GM12878 (cell line): ENCODE results near the gene GOLGA6D. TPM values are rescaled to one million over a fixed set of nuclear protein-coding genes. Genes with fewer than 3 reads are reported as not detected.

Experiments
- ATAC-seq: fragments of 200-7000 bp; cut with Tn5 transposase; 3 replicates; pipeline ENCODE4 v1.9.1; 2020; ENCODE audit warnings: mild to moderate bottlenecking, moderate library complexity
- BruUV-seq: library from RNA; stranded (reverse); fragments of 400-500 nt; replicated peaks from 2 replicates; lab custom pipeline; 2021; lab: Mats Ljungman, UMichigan
- CTCF ChIA-PET: fragments of 300-600 bp; sonication (Branson Sonifier 250); formaldehyde crosslinking; extraction: SDS; loops from one replicate; lab custom pipeline; 2021; ENCODE audit warnings: inconsistent platforms; lab: Yijun Ruan, JAX
- POLR2A ChIA-PET: fragments of 350-600 bp; formaldehyde crosslinking; extraction: SDS; loops from one replicate; lab custom pipeline; 2021; ENCODE audit warnings: inconsistent platforms; lab: Charles Lee
- RAD21 ChIA-PET: fragments of 300-600 bp; sonication (Branson Sonifier 250); formaldehyde crosslinking; loops from one replicate; lab custom pipeline; 2023; ENCODE audit warnings: antibody characterized with exemption; ENCODE audit not compliant: unreplicated experiment; lab: Charles Lee
- SMC1A ChIA-PET: fragments of 300-600 bp; sonication (Branson Sonifier 250); formaldehyde crosslinking; loops from one replicate; lab custom pipeline; 2023; ENCODE audit not compliant: unreplicated experiment, uncharacterized antibody; lab: Charles Lee
- DNase-seq: peaks from one replicate; pipeline ENCODE4 v3.0.0-alpha.2; 2011; ENCODE audit warnings: low read depth, low spot score
- FAIRE-seq: peaks from 3 replicates; lab custom pipeline; 2011; peaks lifted over from hg19 to GRCh38; lab: Jason Lieb, UNC
- H2AFZ ChIP-seq: 2 replicates; pipeline ENCODE4 v1.6.0; 2011; ENCODE audit warnings: low read depth, low read length, control low read depth; ENCODE audit not compliant: control insufficient read depth
- H3K27ac ChIP-seq: 2 replicates; pipeline ENCODE4 v1.5.1; 2011; ENCODE audit warnings: control low read depth; ENCODE audit not compliant: control insufficient read depth, insufficient read depth
- H3K27me3 ChIP-seq, 2 experiments: replicated peaks in 1 of 2; 2 replicates each; pipeline versions ENCODE4 v1.6.0 to v1.6.1; 2011; ENCODE audit warnings: low read length in 1 of 2; ENCODE audit not compliant: control insufficient read depth in 2 of 2, insufficient read depth in 2 of 2
- H3K36me3 ChIP-seq, 2 experiments: 2 replicates each; pipeline ENCODE4 v1.5.1; 2011; ENCODE audit warnings: low read length in 1 of 2; ENCODE audit not compliant: control insufficient read depth in 2 of 2, insufficient read depth in 2 of 2
- H3K4me1 ChIP-seq: 2 replicates; pipeline ENCODE4 v1.6.1; 2011; ENCODE audit warnings: mild to moderate bottlenecking, low read length, moderate library complexity, mixed read lengths; ENCODE audit not compliant: control insufficient read depth, insufficient read depth
- H3K4me2 ChIP-seq: 2 replicates; pipeline ENCODE4 v1.6.0; 2011; ENCODE audit warnings: control low read depth; ENCODE audit not compliant: control insufficient read depth, insufficient read depth
- H3K4me3 ChIP-seq: fragments of 200-600 bp; sonication (generic); 2 replicates; pipeline ENCODE4 v1.5.1; 2016
- H3K79me2 ChIP-seq: 2 replicates; pipeline ENCODE4 v1.6.0; 2011; ENCODE audit warnings: low read length; ENCODE audit not compliant: control insufficient read depth, insufficient read depth
- H3K9ac ChIP-seq: 2 replicates; pipeline ENCODE4 v1.8.0; 2011; ENCODE audit warnings: low read length, control low read depth, mixed read lengths; ENCODE audit not compliant: control insufficient read depth, insufficient read depth
- H3K9me3 ChIP-seq: replicated peaks from 3 replicates; pipeline ENCODE4 v1.5.1; 2011; ENCODE audit warnings: mild to moderate bottlenecking, low read length; ENCODE audit not compliant: control insufficient read depth, insufficient read depth
- H4K20me1 ChIP-seq: 2 replicates; pipeline ENCODE4 v1.6.0; 2011; ENCODE audit not compliant: control insufficient read depth, insufficient read depth
- LARP7 ChIP-seq: fragments of 450-650 bp; IDR thresholded peaks from 2 replicates; pipeline ENCODE4 v1.6.1; 2017; ENCODE audit warnings: mild to moderate bottlenecking
- POLR2AphosphoS5 ChIP-seq: IDR thresholded peaks from 2 replicates; pipeline ENCODE4 v1.6.1; 2011; ENCODE audit warnings: mild to moderate bottlenecking, low read length, inconsistent platforms
- RCOR1 ChIP-seq: conservative IDR thresholded peaks from 2 replicates; pipeline ENCODE4 v1.6.1; 2012; ENCODE audit warnings: low read depth, low read length, improper control_type of control experiment
- SIX5 ChIP-seq: IDR thresholded peaks from 2 replicates; pipeline ENCODE4 v1.6.1; 2011; ENCODE audit warnings: mild to moderate bottlenecking, low read depth, low read length, moderate library complexity; ENCODE audit not compliant: severe bottlenecking
- TCF3 ChIP-seq: IDR thresholded peaks from 2 replicates; pipeline ENCODE4 v1.6.1; 2012; ENCODE audit warnings: low read depth, mild to moderate bottlenecking, low read length, borderline replicate concordance; ENCODE audit not compliant: insufficient read depth
- ZBED1 ChIP-seq: IDR thresholded peaks from 2 replicates; pipeline ENCODE4 v1.6.1; 2016; ENCODE audit warnings: borderline replicate concordance
- WGBS: methylation state at CpG from one replicate; pipeline ENCODE4 v1.1.6; 2016; ENCODE audit warnings: low lambda C conversion rate; ENCODE audit not compliant: insufficient replicate concordance, insufficient coverage; ENCODE audit errors: missing lambda C conversion rate; 5-methylcytosine and 5-hydroxymethylcytosine counted together
- in situ Hi-C: fragments of 300-500 bp; cut with MboI; formaldehyde crosslinking; loops from 9 replicates; pipeline ENCODE4 v1.14.3; 2018; ENCODE audit warnings: mixed read lengths
- intact Hi-C: fragments of 100-400 bp; cut with micrococcal nuclease; formaldehyde crosslinking; loops from one replicate; pipeline ENCODE4 v1.14.2; 2022; ENCODE audit not compliant: unreplicated experiment
- polyA plus RNA-seq, 11 experiments: library from polyadenylated mRNA; depleted of rRNA in 4 of 11; unstranded in 6 of 11; stranded (reverse) in 5 of 11; fragments of >200 nt; fragmentation: Nextera tagmentation in 4 of 11; fragmentation: Illumina TruSeq in 1 of 11; extraction: Ambion mirVana in 4 of 11; extraction: Trizol in 1 of 11; gene quantifications; 1 replicate in 1 of 11; 2 replicates in 10 of 11; pipeline versions ENCODE4 v1.2.1 to v1.2.3, GENCODE V29; 2011 to 2016; ENCODE audit warnings: inconsistent platforms in 2 of 11, missing spikeins in 2 of 11, low read depth in 1 of 11
- total RNA-seq, 4 experiments: library from RNA; depleted of rRNA in 3 of 4; stranded (reverse); fragments of >200 nt in 3 of 4; fragmentation: Illumina TruSeq in 1 of 4; extraction: Trizol in 1 of 4; gene quantifications; 2 replicates each; pipeline versions ENCODE4 v1.2.1 to v1.2.3, GENCODE V29; 2013 to 2021
- TF ChIP-seq, protein P1 (sequence below): fragments of 450-650 bp; IDR thresholded peaks from 2 replicates; pipeline ENCODE4 v1.6.1; 2017; ENCODE audit warnings: mild to moderate bottlenecking
- TF ChIP-seq, protein P2 (sequence below): fragments of 450-650 bp; IDR thresholded peaks from 2 replicates; pipeline ENCODE4 v1.6.1; 2017; ENCODE audit warnings: low read depth, mild to moderate bottlenecking, moderate library complexity
- TF ChIP-seq, protein P3 (sequence below): fragments of 450-650 bp; IDR thresholded peaks from 2 replicates; pipeline ENCODE4 v1.6.1; 2018; ENCODE audit warnings: mild to moderate bottlenecking, low read depth, moderate library complexity; ENCODE audit not compliant: partially characterized antibody

The GOLGA6D gene
- total and polyA plus RNA-seq, 10 of the 15 experiments (the other 5 are each of a cell fraction or from before 2014, with no cell fraction given), result not detected

DNA sequence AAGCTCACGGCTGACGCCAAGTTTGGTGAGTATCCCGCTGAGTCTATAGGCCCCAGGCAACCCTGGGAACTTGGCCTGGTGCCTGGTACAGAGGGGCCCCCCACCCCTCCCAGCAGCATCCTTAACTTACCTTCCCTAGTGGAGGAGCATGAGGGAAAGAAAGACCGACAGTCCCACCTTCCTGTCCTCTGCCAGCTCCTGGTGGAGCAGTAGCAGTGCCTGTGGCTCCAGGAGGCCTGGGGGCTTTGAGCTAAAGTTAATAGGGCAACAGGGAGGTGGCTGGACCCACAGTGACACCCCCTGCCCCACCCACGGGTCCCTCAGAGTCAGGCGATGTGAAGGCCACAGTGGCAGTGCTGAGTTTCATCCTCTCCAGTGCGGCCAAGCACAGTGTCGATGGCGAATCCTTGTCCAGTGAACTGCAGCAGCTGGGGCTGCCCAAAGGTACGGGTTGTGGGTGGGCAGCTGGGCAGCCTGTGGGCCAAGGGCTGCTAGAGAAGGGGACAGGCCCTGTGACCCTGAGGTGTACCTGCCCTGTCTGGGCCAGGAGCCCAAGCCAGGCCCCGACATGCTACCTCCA lies 56.1 kb downstream of the GOLGA6D start:
- H4K20me1 ChIP-seq, result no peaks in the 10 kb centered on the region
- H3K79me2 ChIP-seq, result peaks cover 10% of the 10 kb centered on the region
- intact Hi-C loops, result no loop called here
- TF ChIP-seq, protein P1, sequence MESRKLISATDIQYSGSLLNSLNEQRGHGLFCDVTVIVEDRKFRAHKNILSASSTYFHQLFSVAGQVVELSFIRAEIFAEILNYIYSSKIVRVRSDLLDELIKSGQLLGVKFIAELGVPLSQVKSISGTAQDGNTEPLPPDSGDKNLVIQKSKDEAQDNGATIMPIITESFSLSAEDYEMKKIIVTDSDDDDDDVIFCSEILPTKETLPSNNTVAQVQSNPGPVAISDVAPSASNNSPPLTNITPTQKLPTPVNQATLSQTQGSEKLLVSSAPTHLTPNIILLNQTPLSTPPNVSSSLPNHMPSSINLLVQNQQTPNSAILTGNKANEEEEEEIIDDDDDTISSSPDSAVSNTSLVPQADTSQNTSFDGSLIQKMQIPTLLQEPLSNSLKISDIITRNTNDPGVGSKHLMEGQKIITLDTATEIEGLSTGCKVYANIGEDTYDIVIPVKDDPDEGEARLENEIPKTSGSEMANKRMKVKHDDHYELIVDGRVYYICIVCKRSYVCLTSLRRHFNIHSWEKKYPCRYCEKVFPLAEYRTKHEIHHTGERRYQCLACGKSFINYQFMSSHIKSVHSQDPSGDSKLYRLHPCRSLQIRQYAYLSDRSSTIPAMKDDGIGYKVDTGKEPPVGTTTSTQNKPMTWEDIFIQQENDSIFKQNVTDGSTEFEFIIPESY, result no peak
- TF ChIP-seq SIX5, result no peak
- TF ChIP-seq TCF3, result no peak
- TF ChIP-seq, protein P2, sequence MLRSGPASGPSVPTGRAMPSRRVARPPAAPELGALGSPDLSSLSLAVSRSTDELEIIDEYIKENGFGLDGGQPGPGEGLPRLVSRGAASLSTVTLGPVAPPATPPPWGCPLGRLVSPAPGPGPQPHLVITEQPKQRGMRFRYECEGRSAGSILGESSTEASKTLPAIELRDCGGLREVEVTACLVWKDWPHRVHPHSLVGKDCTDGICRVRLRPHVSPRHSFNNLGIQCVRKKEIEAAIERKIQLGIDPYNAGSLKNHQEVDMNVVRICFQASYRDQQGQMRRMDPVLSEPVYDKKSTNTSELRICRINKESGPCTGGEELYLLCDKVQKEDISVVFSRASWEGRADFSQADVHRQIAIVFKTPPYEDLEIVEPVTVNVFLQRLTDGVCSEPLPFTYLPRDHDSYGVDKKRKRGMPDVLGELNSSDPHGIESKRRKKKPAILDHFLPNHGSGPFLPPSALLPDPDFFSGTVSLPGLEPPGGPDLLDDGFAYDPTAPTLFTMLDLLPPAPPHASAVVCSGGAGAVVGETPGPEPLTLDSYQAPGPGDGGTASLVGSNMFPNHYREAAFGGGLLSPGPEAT, result no peak
- no peak for TF ChIP-seq LARP7
- TF ChIP-seq POLR2AphosphoS5, result no peak
- TF ChIP-seq ZBED1, result no peak
- TF ChIP-seq, protein P3, sequence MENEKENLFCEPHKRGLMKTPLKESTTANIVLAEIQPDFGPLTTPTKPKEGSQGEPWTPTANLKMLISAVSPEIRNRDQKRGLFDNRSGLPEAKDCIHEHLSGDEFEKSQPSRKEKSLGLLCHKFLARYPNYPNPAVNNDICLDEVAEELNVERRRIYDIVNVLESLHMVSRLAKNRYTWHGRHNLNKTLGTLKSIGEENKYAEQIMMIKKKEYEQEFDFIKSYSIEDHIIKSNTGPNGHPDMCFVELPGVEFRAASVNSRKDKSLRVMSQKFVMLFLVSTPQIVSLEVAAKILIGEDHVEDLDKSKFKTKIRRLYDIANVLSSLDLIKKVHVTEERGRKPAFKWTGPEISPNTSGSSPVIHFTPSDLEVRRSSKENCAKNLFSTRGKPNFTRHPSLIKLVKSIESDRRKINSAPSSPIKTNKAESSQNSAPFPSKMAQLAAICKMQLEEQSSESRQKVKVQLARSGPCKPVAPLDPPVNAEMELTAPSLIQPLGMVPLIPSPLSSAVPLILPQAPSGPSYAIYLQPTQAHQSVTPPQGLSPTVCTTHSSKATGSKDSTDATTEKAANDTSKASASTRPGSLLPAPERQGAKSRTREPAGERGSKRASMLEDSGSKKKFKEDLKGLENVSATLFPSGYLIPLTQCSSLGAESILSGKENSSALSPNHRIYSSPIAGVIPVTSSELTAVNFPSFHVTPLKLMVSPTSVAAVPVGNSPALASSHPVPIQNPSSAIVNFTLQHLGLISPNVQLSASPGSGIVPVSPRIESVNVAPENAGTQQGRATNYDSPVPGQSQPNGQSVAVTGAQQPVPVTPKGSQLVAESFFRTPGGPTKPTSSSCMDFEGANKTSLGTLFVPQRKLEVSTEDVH, result no peak
- no peak for TF ChIP-seq RCOR1
- peaks cover 0 to 5% of the 10 kb centered on the region in 2 experiments; a peak in 1 of 4 replicates for H3K36me3 ChIP-seq
- H3K27me3 ChIP-seq, result no peaks in the 10 kb centered on the region
- no peak overlapping the region for H3K4me3 ChIP-seq
- POLR2A ChIA-PET, result no interaction called here
- BruUV-seq, result no TSS peak
- H3K4me2 ChIP-seq, result no peak overlapping the region
- RAD21 ChIA-PET, result no interaction called here
- no peak overlapping the region for H3K9ac ChIP-seq
- SMC1A ChIA-PET, result interaction anchor here (1.4 kb wide), 1 partner anchor 29 kb away, joined by 4 read pairs; no protein-coding TSS in a partner anchor
- H3K9me3 ChIP-seq, result no peaks in the 10 kb centered on the region
- no peak for DNase-seq
- H3K27ac ChIP-seq, result no peak overlapping the region
- 94% methylated on average over 11 of the region's 11 CpGs for WGBS
- no peaks in the 10 kb centered on the region; the same call in 1 of the 2 replicates for H3K4me1 ChIP-seq
- no peak for FAIRE-seq
- no peak for ATAC-seq
- CTCF ChIA-PET, result no interaction called here
- in situ Hi-C loops, result no loop called here
- no peak overlapping the region for H2AFZ ChIP-seq
